Thyroid gland (tissue), 4 donors: Measurements from ENCODE around the gene CPNE9.

ENCODE experiments used
- CTCF ChIP-seq, 6 experiments: fragments of 200-600 bp in 3 of 6; fragments of 450-650 bp in 3 of 6; sonication (generic) in 3 of 6; IDR thresholded peaks; one replicate each; pipeline ENCODE4 v1.5.1; 2016 to 2019; ENCODE audit warnings: antibody characterized with exemption in 6 of 6, mild to moderate bottlenecking in 2 of 6, inconsistent platforms in 1 of 6, moderate library complexity in 1 of 6
- POLR2A ChIP-seq, 2 donors: fragments of 450-650 bp; IDR thresholded peaks; one replicate each; pipeline ENCODE4 v1.6.1; 2017; ENCODE audit warnings: antibody characterized with exemption in 2 of 2, mild to moderate bottlenecking in 2 of 2, moderate library complexity in 1 of 2

DNA sequence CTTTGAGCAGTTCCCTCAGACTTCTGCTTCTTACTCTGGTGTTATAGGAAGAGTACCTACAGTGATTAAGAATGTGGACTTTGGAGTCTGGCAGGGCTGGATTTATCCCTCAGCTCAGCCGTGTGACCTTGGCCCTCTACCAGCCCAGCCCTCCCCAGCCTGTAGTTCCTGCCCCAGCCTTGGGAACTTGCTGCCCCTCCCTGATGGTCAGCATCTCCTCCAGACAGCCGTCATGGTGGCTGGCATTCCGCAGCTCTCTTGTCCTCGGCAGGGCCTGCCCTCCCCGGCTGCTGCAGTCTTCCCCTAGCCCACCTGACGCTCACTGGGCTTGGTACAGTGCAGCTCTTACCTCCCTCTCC lies 21.9 kb upstream of the CPNE9 start:
- TF ChIP-seq CTCF (IDR thresholded peaks at IDR 0.05) = no peak
- TF ChIP-seq POLR2A (IDR thresholded peaks at IDR 0.05) = no peak
